KMS-11 (cell line): ENCODE measurements around the gene BCL7A.

Experiments
- H2AFZ ChIP-seq: fragments of 200-600 bp; sonication (generic); 2 replicates; pipeline ENCODE4 v1.6.1; 2016; ENCODE audit warnings: antibody characterized with exemption, mixed run types, low read depth
- H3K27ac ChIP-seq: fragments of 200-600 bp; sonication (generic); 2 replicates; pipeline ENCODE4 v1.6.1; 2016; ENCODE audit warnings: mild to moderate bottlenecking, mixed run types
- H3K27me3 ChIP-seq: fragments of 200-600 bp; sonication (generic); 2 replicates; pipeline ENCODE4 v1.6.1; 2017; ENCODE audit warnings: mild to moderate bottlenecking, low read depth, mixed run types, moderate library complexity; ENCODE audit not compliant: insufficient read depth
- H3K36me3 ChIP-seq: fragments of 200-600 bp; sonication (generic); 2 replicates; pipeline ENCODE4 v1.6.1; 2017; ENCODE audit warnings: mild to moderate bottlenecking, mixed run types; ENCODE audit not compliant: insufficient read depth
- H3K4me1 ChIP-seq: fragments of 200-600 bp; sonication (generic); 2 replicates; pipeline ENCODE4 v1.6.1; 2016; ENCODE audit warnings: mild to moderate bottlenecking, low read depth, mixed run types; ENCODE audit not compliant: poor library complexity, severe bottlenecking
- H3K4me2 ChIP-seq: fragments of 200-600 bp; sonication (generic); 2 replicates; pipeline ENCODE4 v1.7.0; 2016; ENCODE audit warnings: mild to moderate bottlenecking, mixed run types
- H3K4me3 ChIP-seq: fragments of 200-600 bp; sonication (generic); IDR thresholded peaks from 2 replicates; pipeline ENCODE4 v1.6.1; 2017; ENCODE audit warnings: low read depth, low read length, mixed read lengths; ENCODE audit not compliant: insufficient read depth
- H3K79me2 ChIP-seq: fragments of 200-600 bp; sonication (generic); 2 replicates; pipeline ENCODE4 v1.6.1; 2016; ENCODE audit warnings: low read depth, mixed run types; ENCODE audit not compliant: insufficient read depth
- H3K9ac ChIP-seq: fragments of 200-600 bp; sonication (generic); 2 replicates; pipeline ENCODE4 v1.6.1; 2016; ENCODE audit warnings: mild to moderate bottlenecking, mixed run types
- H4K20me1 ChIP-seq: fragments of 200-600 bp; sonication (generic); 2 replicates; pipeline ENCODE4 v1.6.1; 2016; ENCODE audit warnings: mild to moderate bottlenecking, mixed run types; ENCODE audit not compliant: insufficient read depth
- TF ChIP-seq, protein P1 (sequence below): fragments of 200-600 bp; sonication (generic); conservative IDR thresholded peaks from 2 replicates; pipeline ENCODE4 v1.6.1; 2017; ENCODE audit warnings: low read depth, mild to moderate bottlenecking, antibody characterized with exemption, low read length, moderate library complexity, mixed read lengths

Gene BCL7A

DNA sequence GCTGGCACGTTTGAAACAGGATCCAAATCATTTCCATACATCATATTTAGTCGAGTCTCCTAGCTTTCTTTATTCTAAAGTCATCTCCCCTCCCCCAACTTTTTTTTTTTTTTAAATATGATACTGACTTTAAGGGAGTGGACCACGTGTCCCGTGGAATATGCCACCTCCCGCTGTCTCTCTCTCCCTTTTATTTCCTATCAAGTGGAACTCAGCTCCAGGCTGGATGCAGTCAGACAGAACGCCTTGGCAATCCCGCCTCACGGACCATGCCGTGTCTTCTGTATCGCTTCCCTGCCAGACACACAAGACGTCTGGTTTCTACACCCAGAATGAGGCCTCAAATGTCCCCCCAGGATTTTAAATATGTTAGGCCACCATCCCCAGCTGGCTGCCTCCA lies 21.2 kb downstream of the BCL7A start:
- Histone ChIP-seq H4K20me1 (no peaks in the 10 kb centered on the region), H2AFZ (no peak overlapping the region), H3K4me1 (no peaks in the 10 kb centered on the region), H3K27ac (no peak overlapping the region), H3K4me2 (no peak overlapping the region), H3K9ac (no peak overlapping the region), H3K4me3 (no peak overlapping the region), H3K79me2 (no peaks in the 10 kb centered on the region), H3K36me3 (no peaks in the 10 kb centered on the region), H3K27me3 (no peaks in the 10 kb centered on the region)
- TF ChIP-seq, protein P1, sequence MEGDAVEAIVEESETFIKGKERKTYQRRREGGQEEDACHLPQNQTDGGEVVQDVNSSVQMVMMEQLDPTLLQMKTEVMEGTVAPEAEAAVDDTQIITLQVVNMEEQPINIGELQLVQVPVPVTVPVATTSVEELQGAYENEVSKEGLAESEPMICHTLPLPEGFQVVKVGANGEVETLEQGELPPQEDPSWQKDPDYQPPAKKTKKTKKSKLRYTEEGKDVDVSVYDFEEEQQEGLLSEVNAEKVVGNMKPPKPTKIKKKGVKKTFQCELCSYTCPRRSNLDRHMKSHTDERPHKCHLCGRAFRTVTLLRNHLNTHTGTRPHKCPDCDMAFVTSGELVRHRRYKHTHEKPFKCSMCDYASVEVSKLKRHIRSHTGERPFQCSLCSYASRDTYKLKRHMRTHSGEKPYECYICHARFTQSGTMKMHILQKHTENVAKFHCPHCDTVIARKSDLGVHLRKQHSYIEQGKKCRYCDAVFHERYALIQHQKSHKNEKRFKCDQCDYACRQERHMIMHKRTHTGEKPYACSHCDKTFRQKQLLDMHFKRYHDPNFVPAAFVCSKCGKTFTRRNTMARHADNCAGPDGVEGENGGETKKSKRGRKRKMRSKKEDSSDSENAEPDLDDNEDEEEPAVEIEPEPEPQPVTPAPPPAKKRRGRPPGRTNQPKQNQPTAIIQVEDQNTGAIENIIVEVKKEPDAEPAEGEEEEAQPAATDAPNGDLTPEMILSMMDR, result no peak

- Histone ChIP-seq H3K36me3 (no peaks in the 10 kb centered on the region), H3K4me2 (no peak overlapping the region), H3K9ac (no peak overlapping the region), H2AFZ (no peak overlapping the region), H4K20me1 (no peaks in the 10 kb centered on the region), H3K4me1 (no peaks in the 10 kb centered on the region), H3K79me2 (no peaks in the 10 kb centered on the region), H3K4me3 (no peak overlapping the region), H3K27me3 (no peaks in the 10 kb centered on the region), H3K27ac (no peak overlapping the region)
- TF ChIP-seq, protein P1, result no peak
These were observed 21.8 kb downstream of the BCL7A start for GRCh38 chr12:122043476-122043875.

GRCh38 chr12:122045262-122045661 lies 23.6 kb downstream of the BCL7A start:
- no peak overlapping the region for H3K9ac ChIP-seq
- no peaks in the 10 kb centered on the region for H3K36me3 ChIP-seq
- H3K27me3 ChIP-seq, result no peaks in the 10 kb centered on the region
- no peaks in the 10 kb centered on the region for H3K4me1 ChIP-seq
- no peak overlapping the region for H3K4me3 ChIP-seq
- no peak overlapping the region for H3K4me2 ChIP-seq
- TF ChIP-seq, protein P1, result no peak
- no peak overlapping the region for H3K27ac ChIP-seq
- no peak overlapping the region for H2AFZ ChIP-seq
- no peaks in the 10 kb centered on the region for H3K79me2 ChIP-seq
- no peaks in the 10 kb centered on the region for H4K20me1 ChIP-seq

DNA sequence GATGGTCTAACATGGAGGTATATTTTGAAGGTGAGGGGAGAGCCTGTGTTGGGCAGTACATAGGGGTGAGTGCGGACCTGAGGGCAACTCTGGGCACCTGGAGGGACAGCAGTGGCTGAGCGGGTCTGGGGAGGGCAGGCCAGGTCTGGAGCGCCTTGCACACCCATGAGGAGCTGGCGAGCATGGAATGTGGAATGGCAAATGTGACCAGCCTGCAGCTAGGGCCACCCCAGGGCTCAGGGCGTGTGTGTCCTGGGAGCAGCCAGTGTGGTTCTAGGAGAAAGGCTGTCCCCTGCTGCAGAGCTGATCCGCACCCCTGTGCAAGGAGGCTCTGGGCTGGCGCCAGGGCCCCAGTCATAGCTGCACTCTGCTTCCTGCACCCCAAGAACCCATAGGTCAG lies 24.5 kb downstream of the BCL7A start:
- TF ChIP-seq, protein P1, result no peak
- H3K27me3 ChIP-seq, result no peaks in the 10 kb centered on the region
- no peaks in the 10 kb centered on the region for H4K20me1 ChIP-seq
- no peak overlapping the region for H3K27ac ChIP-seq
- H3K9ac ChIP-seq, result no peak overlapping the region
- no peaks in the 10 kb centered on the region for H3K36me3 ChIP-seq
- H3K79me2 ChIP-seq, result no peaks in the 10 kb centered on the region
- no peak overlapping the region for H2AFZ ChIP-seq
- no peaks in the 10 kb centered on the region for H3K4me1 ChIP-seq
- H3K4me2 ChIP-seq, result no peak overlapping the region
- H3K4me3 ChIP-seq, result no peak overlapping the region
